Karpas-422 (cell line): ENCODE data around the gene ZNF333. TPM values are rescaled to one million over a fixed set of nuclear protein-coding genes. Genes with fewer than 3 reads are reported as not detected.

Source experiments
- DNase-seq: peaks from one replicate; pipeline ENCODE4 v3.0.0-alpha.2; 2015
- H2AFZ ChIP-seq: fragments of 200-600 bp; sonication (generic); 2 replicates; pipeline ENCODE4 v1.6.1; 2014; ENCODE audit warnings: antibody characterized with exemption, low read length, mixed read lengths
- H3K27ac ChIP-seq: fragments of 200-600 bp; sonication (generic); 2 replicates; pipeline ENCODE4 v1.5.1; 2014; ENCODE audit warnings: mild to moderate bottlenecking, low read length, moderate library complexity
- H3K27me3 ChIP-seq: fragments of 200-600 bp; sonication (generic); 2 replicates; pipeline ENCODE4 v1.6.1; 2014; ENCODE audit warnings: low read length, mixed read lengths
- H3K36me3 ChIP-seq: fragments of 200-600 bp; sonication (generic); 2 replicates; pipeline ENCODE4 v1.6.1; 2014; ENCODE audit warnings: low read length, mixed read lengths; ENCODE audit not compliant: insufficient read depth
- H3K4me1 ChIP-seq: fragments of 200-600 bp; sonication (generic); 2 replicates; pipeline ENCODE4 v1.6.1; 2014; ENCODE audit warnings: mild to moderate bottlenecking, low read length, mixed read lengths
- H3K4me2 ChIP-seq: fragments of 200-600 bp; sonication (generic); 2 replicates; pipeline ENCODE4 v1.6.1; 2014; ENCODE audit warnings: low read length, low read depth, mild to moderate bottlenecking; ENCODE audit not compliant: poor library complexity, severe bottlenecking
- H3K4me3 ChIP-seq: fragments of 200-600 bp; sonication (generic); 2 replicates; pipeline ENCODE4 v1.5.1; 2014; ENCODE audit warnings: mild to moderate bottlenecking, antibody characterized with exemption, low read length, mixed read lengths
- H3K79me2 ChIP-seq: fragments of 200-600 bp; sonication (generic); 2 replicates; pipeline ENCODE4 v1.6.1; 2014; ENCODE audit warnings: mild to moderate bottlenecking, low read length, mixed read lengths
- H3K9ac ChIP-seq: fragments of 200-600 bp; sonication (generic); 2 replicates; pipeline ENCODE4 v1.6.0; 2014; ENCODE audit warnings: low read length
- H3K9me2 ChIP-seq: fragments of 200-600 bp; sonication (generic), shearing (Covaris generic); replicated peaks from 2 replicates; pipeline ENCODE4 v1.6.0; 2014; ENCODE audit warnings: mild to moderate bottlenecking, low read length, moderate library complexity; ENCODE audit not compliant: insufficient read depth
- H3K9me3 ChIP-seq: fragments of 300-700, 200-600 bp; sonication (generic); 2 replicates; pipeline ENCODE4 v1.6.1; 2014; ENCODE audit warnings: low read length, mixed read lengths
- H4K20me1 ChIP-seq: fragments of 200-600 bp; sonication (generic); 2 replicates; pipeline ENCODE4 v1.6.1; 2014; ENCODE audit warnings: mild to moderate bottlenecking, antibody characterized with exemption, low read length, low read depth; ENCODE audit not compliant: insufficient read depth
- total RNA-seq: library from RNA; depleted of rRNA; stranded (reverse); fragments of >200 nt; shearing (Covaris generic); gene quantifications from 2 replicates; pipeline ENCODE4 v1.2.3, GENCODE V29; 2014; ENCODE audit warnings: low replicate concordance

The ZNF333 gene
- total RNA-seq, 1 experiment from 2014 or later: 27.9 TPM

DNA sequence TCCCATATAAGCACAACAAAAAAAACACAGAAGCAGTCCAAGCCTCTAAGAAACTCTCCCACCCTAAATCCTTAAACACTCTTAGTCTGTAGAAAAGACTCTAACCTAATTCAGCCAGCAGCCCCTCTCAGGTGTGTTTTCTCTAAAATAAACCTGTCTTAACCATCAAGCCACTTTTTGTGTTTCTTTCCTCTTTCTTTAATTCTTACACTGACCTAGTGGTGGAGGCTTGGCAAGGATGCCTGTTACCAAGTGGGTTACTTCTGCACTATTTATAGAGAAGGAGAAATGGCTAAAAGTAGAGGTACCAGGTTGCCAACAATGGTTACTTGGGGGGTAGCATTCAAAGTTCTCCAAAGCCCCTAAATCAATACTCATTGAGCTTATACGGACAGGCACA, 43.7 kb downstream of the ZNF333 start:
- H3K9me3 ChIP-seq: peaks cover 1% of the 10 kb centered on the region; the same call in 1 of the 2 replicates
- no peaks in the 10 kb centered on the region for H3K4me1 ChIP-seq
- no peaks in the 10 kb centered on the region; the same call in 1 of the 2 replicates for H3K9me2 ChIP-seq
- no peaks in the 10 kb centered on the region for H3K27me3 ChIP-seq
- DNase-seq: no peak
- no peak overlapping the region for H3K9ac ChIP-seq
- H3K79me2 ChIP-seq: no peaks in the 10 kb centered on the region
- no peak overlapping the region for H2AFZ ChIP-seq
- H3K36me3 ChIP-seq: no peaks in the 10 kb centered on the region
- no peaks in the 10 kb centered on the region for H4K20me1 ChIP-seq
- H3K4me3 ChIP-seq: no peak overlapping the region
- no peak overlapping the region for H3K4me2 ChIP-seq
- no peak overlapping the region for H3K27ac ChIP-seq

DNA sequence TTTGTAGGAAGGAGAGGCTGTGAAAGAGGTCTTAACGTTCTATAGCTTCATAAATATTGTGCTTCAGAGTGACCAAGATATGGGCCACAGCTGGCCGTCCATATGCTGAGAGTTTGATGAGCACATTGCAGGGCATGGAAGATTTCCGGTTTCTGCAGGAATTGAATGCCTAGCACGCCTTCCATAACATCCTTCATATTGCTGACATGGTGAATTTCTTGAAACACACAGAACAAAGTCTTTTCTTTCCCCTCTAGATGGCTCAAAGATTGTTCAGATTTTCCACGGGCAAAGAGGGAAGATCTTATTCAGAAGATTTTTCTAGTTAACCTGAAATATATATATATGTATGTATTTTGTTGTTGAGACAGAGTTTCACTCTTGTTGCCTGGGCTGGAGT, 46.1 kb downstream of the ZNF333 start:
- Histone ChIP-seq H3K9me3 (no peaks in the 10 kb centered on the region), H3K36me3 (no peaks in the 10 kb centered on the region), H3K9me2 (no peaks in the 10 kb centered on the region), H3K27ac (no peak overlapping the region), H3K27me3 (no peaks in the 10 kb centered on the region), H2AFZ (no peak overlapping the region), H3K4me3 (no peak overlapping the region), H3K4me1 (no peaks in the 10 kb centered on the region), H4K20me1 (no peaks in the 10 kb centered on the region), H3K9ac (no peak overlapping the region), H3K79me2 (no peaks in the 10 kb centered on the region), H3K4me2 (no peak overlapping the region)
- no peak for DNase-seq

DNA sequence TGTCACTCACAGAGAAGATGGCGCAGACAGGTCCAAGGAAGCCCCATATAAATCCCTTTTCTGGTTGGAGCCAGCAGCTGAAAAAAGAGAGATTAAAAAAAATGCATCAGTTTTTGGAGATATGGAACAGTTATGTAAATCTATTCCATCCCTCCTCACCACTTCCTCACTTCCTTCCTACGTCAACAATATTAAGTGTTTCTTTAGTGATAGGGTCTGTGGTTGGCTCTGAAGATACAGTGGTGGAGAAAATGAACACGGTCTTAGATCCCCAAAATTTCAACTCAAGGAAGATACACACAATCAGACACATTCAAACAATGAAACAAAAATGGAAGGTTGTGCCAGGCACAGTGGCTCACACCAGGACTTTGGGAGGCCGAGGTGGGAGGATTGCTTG, 57.0 kb downstream of the ZNF333 start:
- Histone ChIP-seq H4K20me1 (no peaks in the 10 kb centered on the region), H3K9me3 (no peaks in the 10 kb centered on the region)
- no peak for DNase-seq

DNA sequence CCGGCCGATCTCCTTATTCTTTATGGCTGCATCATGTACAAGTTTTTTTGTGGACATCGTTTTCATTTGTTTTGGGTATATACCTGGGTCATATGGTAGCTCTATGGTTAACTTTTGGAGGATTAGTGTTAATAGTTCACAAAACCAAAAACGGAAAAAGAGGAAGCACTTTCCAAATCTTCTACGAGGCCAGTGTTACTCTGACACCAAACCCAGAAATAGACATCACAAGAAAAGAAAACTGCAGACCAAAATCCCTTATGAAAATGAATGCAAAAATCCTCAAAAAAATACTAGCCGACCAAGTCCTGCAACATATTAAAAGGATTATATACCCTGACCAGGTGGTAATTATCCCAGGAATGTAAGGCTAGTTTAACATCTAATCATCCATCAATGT, 58.8 kb downstream of the ZNF333 start:
- no peaks in the 10 kb centered on the region for H3K9me3 ChIP-seq
- H3K4me2 ChIP-seq: no peak overlapping the region

More for the DNA sequence above, 57.0 kb downstream of the ZNF333 start:
- Histone ChIP-seq H3K4me2 (no peak overlapping the region), H3K4me1 (no peaks in the 10 kb centered on the region), H3K36me3 (no peaks in the 10 kb centered on the region), H3K9me2 (no peaks in the 10 kb centered on the region), H3K27ac (no peak overlapping the region), H3K9ac (no peak overlapping the region), H3K79me2 (no peaks in the 10 kb centered on the region), H2AFZ (no peak overlapping the region), H3K27me3 (no peaks in the 10 kb centered on the region), H3K4me3 (no peak overlapping the region)

DNA sequence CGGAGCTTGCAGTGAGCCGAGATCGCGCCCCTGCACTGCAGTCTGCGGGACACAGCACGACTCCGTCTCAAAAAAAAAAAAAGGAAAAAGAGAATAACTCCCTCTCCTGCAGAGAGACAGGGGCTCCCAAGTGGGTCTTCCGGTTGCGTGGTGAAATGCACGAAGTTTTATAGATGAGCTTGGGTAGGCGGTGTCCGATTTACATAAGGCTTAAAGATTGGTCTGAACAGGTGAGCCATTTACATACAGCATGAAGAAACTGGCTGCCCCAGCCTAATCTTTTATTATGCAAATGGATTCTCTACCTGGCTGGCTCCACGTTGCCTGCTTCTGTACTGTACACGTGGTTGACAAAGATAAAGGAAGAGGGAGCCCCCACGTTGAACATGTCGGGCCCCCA, 69.0 kb downstream of the ZNF333 start:
- no peaks in the 10 kb centered on the region for H3K36me3 ChIP-seq
- no peak overlapping the region for H3K4me2 ChIP-seq
- H3K27ac ChIP-seq: no peak overlapping the region
- H3K27me3 ChIP-seq: no peaks in the 10 kb centered on the region
- H3K9me3 ChIP-seq: no peaks in the 10 kb centered on the region
- H3K79me2 ChIP-seq: no peaks in the 10 kb centered on the region
- no peak for DNase-seq
- no peak overlapping the region for H3K4me3 ChIP-seq
- no peaks in the 10 kb centered on the region for H4K20me1 ChIP-seq
- H3K4me1 ChIP-seq: peaks cover 3% of the 10 kb centered on the region; the same call in 1 of the 2 replicates
- H3K9ac ChIP-seq: no peak overlapping the region
- no peaks in the 10 kb centered on the region for H3K9me2 ChIP-seq
- H2AFZ ChIP-seq: no peak overlapping the region

More for the DNA sequence above, 58.8 kb downstream of the ZNF333 start:
- no peaks in the 10 kb centered on the region for H3K4me1 ChIP-seq
- no peaks in the 10 kb centered on the region for H3K9me2 ChIP-seq
- no peak overlapping the region for H3K4me3 ChIP-seq
- no peak overlapping the region for H3K27ac ChIP-seq
- no peaks in the 10 kb centered on the region for H3K36me3 ChIP-seq
- no peak overlapping the region for H3K9ac ChIP-seq
- DNase-seq: no peak
- H3K79me2 ChIP-seq: no peaks in the 10 kb centered on the region
- no peaks in the 10 kb centered on the region for H3K27me3 ChIP-seq
- no peaks in the 10 kb centered on the region for H4K20me1 ChIP-seq
- H2AFZ ChIP-seq: no peak overlapping the region

DNA sequence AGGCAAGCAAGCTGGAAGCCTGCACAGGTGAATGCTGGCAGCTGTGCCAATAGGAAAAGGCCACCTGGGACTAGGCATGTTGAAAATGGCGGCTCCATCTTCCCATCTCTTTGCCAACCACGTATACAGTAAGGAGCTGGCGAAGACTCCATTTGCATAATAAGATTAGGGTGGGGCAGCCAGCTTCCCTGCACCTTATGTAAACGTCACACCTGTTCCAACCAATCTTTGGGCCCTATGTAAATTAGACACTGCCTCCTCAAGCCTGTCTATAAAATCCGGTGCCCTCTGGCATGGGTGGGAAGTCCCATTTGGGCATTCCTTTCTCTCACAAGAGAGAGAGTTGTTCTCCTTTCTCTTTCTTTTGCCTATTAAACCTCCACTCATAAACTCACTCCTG, 71.8 kb downstream of the ZNF333 start:
- DNase-seq: no peak
- Histone ChIP-seq H3K27me3 (no peaks in the 10 kb centered on the region), H4K20me1 (no peaks in the 10 kb centered on the region), H3K36me3 (no peaks in the 10 kb centered on the region), H2AFZ (no peak overlapping the region), H3K4me2 (no peak overlapping the region), H3K9me3 (no peaks in the 10 kb centered on the region), H3K9ac (no peak overlapping the region), H3K27ac (no peak overlapping the region), H3K4me3 (no peak overlapping the region), H3K79me2 (no peaks in the 10 kb centered on the region), H3K4me1 (peaks cover 3% of the 10 kb centered on the region; the same call in 1 of the 2 replicates), H3K9me2 (no peaks in the 10 kb centered on the region)

DNA sequence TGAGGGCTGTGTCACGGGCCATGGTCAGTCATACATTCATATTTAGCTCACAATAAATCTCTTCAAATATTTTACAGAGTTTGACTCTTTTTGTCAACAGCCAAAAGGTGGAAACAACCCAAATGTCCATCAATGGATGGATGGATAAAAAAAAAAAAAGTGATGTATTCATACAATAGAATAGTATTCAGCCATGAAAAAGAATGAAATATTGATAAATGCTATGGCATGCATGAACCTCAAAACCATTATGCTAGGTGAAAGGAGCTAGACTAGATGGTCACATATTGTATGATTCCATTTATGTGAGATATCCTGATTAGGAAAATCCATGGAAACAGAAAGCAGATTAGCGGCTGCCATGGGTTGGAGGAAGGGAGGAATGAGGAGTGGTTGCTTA, 72.3 kb downstream of the ZNF333 start:
- H3K9me3 ChIP-seq: no peaks in the 10 kb centered on the region
- no peak for DNase-seq
- H3K27me3 ChIP-seq: no peaks in the 10 kb centered on the region
- peaks cover 3% of the 10 kb centered on the region; the same call in 1 of the 2 replicates for H3K4me1 ChIP-seq
- no peak overlapping the region for H2AFZ ChIP-seq
- no peak overlapping the region for H3K4me2 ChIP-seq
- no peak overlapping the region for H3K27ac ChIP-seq
- no peak overlapping the region for H3K4me3 ChIP-seq
- H4K20me1 ChIP-seq: no peaks in the 10 kb centered on the region
- H3K79me2 ChIP-seq: no peaks in the 10 kb centered on the region
- no peak overlapping the region for H3K9ac ChIP-seq
- H3K9me2 ChIP-seq: no peaks in the 10 kb centered on the region
- no peaks in the 10 kb centered on the region for H3K36me3 ChIP-seq

DNA sequence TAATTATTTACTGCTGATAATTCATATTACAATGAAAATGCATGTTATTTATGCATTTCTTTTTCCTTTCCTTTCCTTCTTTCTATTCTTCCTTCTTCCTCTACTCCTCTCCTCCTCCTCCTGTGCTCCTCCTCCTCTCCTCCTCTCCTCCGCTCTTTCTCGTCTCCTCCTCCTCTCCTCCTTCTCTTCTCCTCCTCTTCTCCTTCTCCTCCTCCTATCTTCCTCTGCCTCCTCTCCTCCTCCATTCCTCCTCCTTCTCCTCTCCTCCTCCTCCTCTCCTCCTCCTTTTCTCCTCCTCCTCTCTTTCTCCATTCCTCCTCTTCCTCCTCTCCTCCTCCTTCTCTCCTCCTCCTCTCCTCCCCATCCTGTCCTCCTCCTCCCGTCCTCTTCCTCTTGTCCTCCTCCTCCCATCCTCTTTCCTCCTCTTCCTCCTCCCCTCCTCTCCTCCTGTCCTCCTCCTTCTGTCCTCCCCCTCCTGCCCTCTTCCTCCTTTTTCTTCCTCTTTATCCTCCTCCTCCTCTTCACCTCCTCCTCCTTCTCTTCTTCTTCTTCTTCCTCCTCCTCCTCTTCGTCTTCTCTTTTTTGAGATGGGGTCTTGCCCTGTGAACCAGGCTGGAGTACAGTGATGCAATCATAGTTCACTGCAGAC, 73.8 kb downstream of the ZNF333 start:
- H3K4me1 ChIP-seq: peaks cover 3% of the 10 kb centered on the region; the same call in 1 of the 2 replicates
- no peaks in the 10 kb centered on the region for H3K9me3 ChIP-seq
- no peak for DNase-seq
- no peak overlapping the region for H3K4me3 ChIP-seq
- H3K27ac ChIP-seq: no peak overlapping the region
- H3K9me2 ChIP-seq: no peaks in the 10 kb centered on the region
- no peaks in the 10 kb centered on the region for H3K36me3 ChIP-seq
- H3K4me2 ChIP-seq: no peak overlapping the region
- no peak overlapping the region for H3K9ac ChIP-seq
- no peaks in the 10 kb centered on the region for H4K20me1 ChIP-seq
- no peaks in the 10 kb centered on the region for H3K27me3 ChIP-seq
- no peaks in the 10 kb centered on the region for H3K79me2 ChIP-seq
- H2AFZ ChIP-seq: no peak overlapping the region
